HG03442 (cell line): Measurements from ENCODE around the gene MPO.

Experiments
- ATAC-seq: cut with Tn5 transposase; IDR thresholded peaks from one replicate; pipeline ENCODE4 v1.9.1; 2021; ENCODE audit warnings: mild to moderate bottlenecking, moderate library complexity; ENCODE audit not compliant: unreplicated experiment

MPO gene

GRCh38 chr17:58242171-58242784, 38.5 kb downstream of the MPO start:
- no peak for ATAC-seq

GRCh38 chr17:58239987-58240386, 40.7 kb downstream of the MPO start:
- no peak for ATAC-seq

GRCh38 chr17:58238147-58238634, 42.5 kb downstream of the MPO start, which contains the start of gene LPO:
Gene LPO, plus strand, starts transcription at chr17:58238584. Its CDS starts 4,396 bp downstream, at chr17:58242980.
- no peak for ATAC-seq

GRCh38 chr17:58236394-58236793, 44.3 kb downstream of the MPO start:
- ATAC-seq = no peak

- no peak for ATAC-seq
Measured at GRCh38 chr17:58235821-58236220, 44.9 kb downstream of the MPO start.

GRCh38 chr17:58234512-58234911, 46.2 kb downstream of the MPO start:
- no peak for ATAC-seq

GRCh38 chr17:58233543-58233942, 47.2 kb downstream of the MPO start:
- peak; percentile 47 for ATAC-seq

GRCh38 chr17:58232707-58233156, 48.0 kb downstream of the MPO start:
- ATAC-seq = peak; percentile 74

- ATAC-seq = no peak
Measured at GRCh38 chr17:58231641-58232040, 49.1 kb downstream of the MPO start.

- no peak for ATAC-seq
Measured at GRCh38 chr17:58229881-58230280, 50.9 kb downstream of the MPO start.

GRCh38 chr17:58229384-58229783, 51.4 kb downstream of the MPO start:
- no peak for ATAC-seq

GRCh38 chr17:58228679-58229078, 52.1 kb downstream of the MPO start:
- no peak for ATAC-seq

GRCh38 chr17:58227733-58228132, 53.0 kb downstream of the MPO start:
- ATAC-seq = no peak

- no peak for ATAC-seq
Measured at GRCh38 chr17:58224315-58224714, 56.4 kb downstream of the MPO start.
